ENCODE data around the gene DHCR24.

- TF ChIP-seq MAX (IDR thresholded peaks at IDR 0.05) (no peak), EP300 (IDR thresholded peaks at IDR 0.05; ENCODE audit: borderline replicate concordance) (no peak), TAF1 (IDR thresholded peaks at IDR 0.05; ENCODE audit: low read depth) (no peak), CEBPB (IDR thresholded peaks at IDR 0.05) (no peak), YY1 (IDR thresholded peaks at IDR 0.05; ENCODE audit: low read depth) (no peak)
Measured at GRCh38 chr1:54929700-54930099, 42.7 kb upstream of the DHCR24 start.

All from Ishikawa (cell line).